HepG2 (cell line): ENCODE data around the gene LRRC73. TPM values are rescaled to one million over a fixed set of nuclear protein-coding genes. Genes with fewer than 3 reads are reported as not detected.
A peak's percentile ranks its signal among the peaks of the same experiment; 100 is the strongest.

Experiments
- ERF ChIP-seq: IDR thresholded peaks from 2 replicates; pipeline ENCODE4 v1.6.1; 2018; ENCODE audit warnings: missing biosample characterization, missing genetic modification reagents
- GABPA ChIP-seq, 2 experiments: IDR thresholded peaks; 2 replicates each; pipeline ENCODE4 v1.6.1; 2011 to 2016; ENCODE audit warnings: low read depth in 2 of 2, low read length in 1 of 2, missing biosample characterization in 1 of 2, missing genetic modification characterization in 1 of 2
- HNF4A ChIP-seq: sonication (generic); formaldehyde crosslinking; IDR thresholded peaks from 2 replicates; pipeline ENCODE4 v1.4.0; 2020; ENCODE audit warnings: missing genetic modification reagents
- HOXA3 ChIP-seq: sonication (generic); formaldehyde crosslinking; IDR thresholded peaks from 2 replicates; pipeline ENCODE4 v1.5.0; 2020; ENCODE audit warnings: missing genetic modification reagents
- MLLT10 ChIP-seq: sonication (generic); formaldehyde crosslinking; IDR thresholded peaks from 2 replicates; pipeline ENCODE4 v1.4.0; 2020; ENCODE audit warnings: missing genetic modification reagents
- NCOA1 ChIP-seq: sonication (generic); formaldehyde crosslinking; IDR thresholded peaks from 2 replicates; pipeline ENCODE4 v1.9.0; 2021; ENCODE audit warnings: missing genetic modification reagents
- POLR2AphosphoS5 ChIP-seq: IDR thresholded peaks from 2 replicates; pipeline ENCODE4 v1.6.1; 2012; ENCODE audit warnings: low read depth, low read length
- RARA ChIP-seq: IDR thresholded peaks from 2 replicates; pipeline ENCODE4 v1.6.1; 2016; ENCODE audit warnings: missing genetic modification reagents, missing compliant biosample characterization
- SSRP1 ChIP-seq: IDR thresholded peaks from 2 replicates; pipeline ENCODE4 v1.6.1; 2016; ENCODE audit warnings: control low read depth
- STAG1 ChIP-seq: sonication (generic); formaldehyde crosslinking; IDR thresholded peaks from 2 replicates; pipeline ENCODE4 v1.4.0; 2020; ENCODE audit warnings: missing genetic modification reagents
- ZFP62 ChIP-seq: sonication (generic); formaldehyde crosslinking; IDR thresholded peaks from 2 replicates; pipeline ENCODE4 v1.4.0; 2020; ENCODE audit warnings: missing genetic modification reagents
- ZFX ChIP-seq: sonication (generic); formaldehyde crosslinking; IDR thresholded peaks from 2 replicates; pipeline ENCODE4 v1.4.0; 2020; ENCODE audit warnings: mild to moderate bottlenecking, low read depth, missing genetic modification reagents, moderate library complexity
- ZMYM2 ChIP-seq: sonication (generic); formaldehyde crosslinking; IDR thresholded peaks from 2 replicates; pipeline ENCODE4 v1.8.0; 2022; ENCODE audit warnings: mild to moderate bottlenecking, missing genetic modification reagents
- ZNF788 ChIP-seq: sonication (generic); formaldehyde crosslinking; IDR thresholded peaks from 2 replicates; pipeline ENCODE4 v1.5.0; 2020; ENCODE audit warnings: mild to moderate bottlenecking, missing genetic modification reagents, borderline replicate concordance
- polyA plus RNA-seq, 8 experiments: library from polyadenylated mRNA; depleted of rRNA in 3 of 8; stranded (reverse) in 7 of 8; unstranded in 1 of 8; fragments of >200 nt; fragmentation: Illumina TruSeq in 4 of 8; extraction: Trizol in 4 of 8; gene quantifications; 2 replicates each; pipeline versions ENCODE4 v1.2.1 to v1.2.3, GENCODE V29; 2011 to 2016; ENCODE audit warnings: low read depth in 4 of 8, missing spikeins in 1 of 8, mixed read lengths in 1 of 8; ENCODE audit not compliant: insufficient read depth in 1 of 8
- total RNA-seq, 5 experiments: library from RNA; depleted of rRNA; stranded (reverse); fragments of >200 nt; fragmentation: Illumina TruSeq; extraction: Trizol; gene quantifications; 2 replicates each; pipeline ENCODE4 v1.2.3, GENCODE V29; 2016; ENCODE audit warnings: low read depth in 1 of 5
- TF ChIP-seq, protein P1 (sequence below): sonication (generic); formaldehyde crosslinking; IDR thresholded peaks from 2 replicates; pipeline ENCODE4 v1.4.0; 2020; ENCODE audit warnings: missing genetic modification reagents, mild to moderate bottlenecking, borderline replicate concordance
- TF ChIP-seq, protein P2 (sequence below): sonication (generic); formaldehyde crosslinking; IDR thresholded peaks from 2 replicates; pipeline ENCODE4 v1.4.0; 2020; ENCODE audit warnings: missing genetic modification reagents
- TF ChIP-seq, protein P3 (sequence below): sonication (generic); formaldehyde crosslinking; IDR thresholded peaks from 2 replicates; pipeline ENCODE4 v1.4.0; 2020; ENCODE audit warnings: missing genetic modification reagents
- TF ChIP-seq, protein P4 (sequence below): IDR thresholded peaks from 2 replicates; pipeline ENCODE4 v1.6.1; 2012; ENCODE audit warnings: inconsistent platforms
- TF ChIP-seq, protein P5 (sequence below): sonication (generic); formaldehyde crosslinking; IDR thresholded peaks from 2 replicates; pipeline ENCODE4 v1.8.0; 2022; ENCODE audit warnings: mild to moderate bottlenecking, missing genetic modification reagents, moderate library complexity
- TF ChIP-seq, protein P6 (sequence below): sonication (generic); IDR thresholded peaks from 2 replicates; pipeline ENCODE4 v1.6.1; 2016; ENCODE audit warnings: low read depth, borderline replicate concordance

LRRC73 gene
- total and polyA plus RNA-seq, 2 of the 13 experiments (the other 11 are each of a cell fraction or from before 2014, with no cell fraction given): 0.11 to 0.12 TPM

DNA sequence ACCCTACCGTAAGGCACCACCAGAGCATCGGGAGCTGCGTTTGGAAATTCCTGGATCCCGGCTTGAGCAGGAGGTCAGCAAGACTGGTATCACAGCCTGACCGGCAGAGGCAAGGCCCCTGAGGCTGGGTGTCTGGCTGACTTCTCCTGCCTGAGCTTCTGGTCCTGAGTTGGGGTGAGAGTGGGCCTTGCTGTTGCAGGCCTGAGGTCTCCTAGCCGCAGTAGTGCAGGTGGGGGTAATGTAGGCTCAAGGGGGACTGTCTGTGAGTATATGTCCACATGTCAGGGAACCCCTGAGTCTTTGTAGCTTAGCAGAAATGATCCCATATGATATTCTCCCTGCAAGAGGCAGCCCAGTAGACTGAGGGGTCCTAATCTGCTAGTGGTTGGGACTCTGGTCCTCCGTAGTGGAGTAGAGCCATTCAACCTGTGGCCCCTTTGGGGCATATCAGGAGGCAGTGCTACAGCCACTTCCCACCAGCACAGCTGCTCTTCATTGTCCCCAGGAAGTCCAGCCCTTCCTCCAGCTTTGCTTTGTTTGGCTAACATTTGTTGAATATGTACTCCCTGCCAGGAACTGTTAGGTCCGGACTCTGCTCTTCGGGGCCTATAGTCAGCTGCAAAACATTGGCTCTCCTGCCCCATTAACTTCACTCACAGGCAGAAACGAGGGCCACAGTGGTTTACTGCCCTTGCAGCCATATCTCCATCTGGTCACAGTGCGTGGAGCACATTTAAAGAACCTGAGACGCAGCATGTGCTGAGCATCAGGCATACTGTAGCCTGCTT lies 10.9 kb downstream of the LRRC73 start (continued):
- TF ChIP-seq HNF4A (CRISPR knock-in tag) (peak; percentile 76), STAG1 (CRISPR knock-in tag) (0 out of 2 replicates have a peak, but pooled peaks have one; percentile 2), ZMYM2 (CRISPR knock-in tag) (no peak), ERF (CRISPR knock-in tag) (no peak), ZFX (CRISPR knock-in tag) (peak; percentile 80), ZNF788 (CRISPR knock-in tag) (peak; percentile 39; the same call in 1 of the 2 replicates), POLR2AphosphoS5 (no peak), MLLT10 (CRISPR knock-in tag) (no peak), HOXA3 (0 out of 2 replicates have a peak, but pooled peaks have one; percentile 14), SSRP1 (CRISPR knock-in tag) (no peak), GABPA (IDR thresholded peaks at IDR 0.05; ENCODE audit: low read depth, low read length) (no peak), GABPA (CRISPR knock-in tag; IDR thresholded peaks at IDR 0.05; ENCODE audit: low read depth) (0 out of 2 replicates have a peak, but pooled peaks have one; percentile 42), RARA (peak; percentile 27), ZFP62 (no peak), NCOA1 (CRISPR knock-in tag) (no peak)
- TF ChIP-seq, protein P1, sequence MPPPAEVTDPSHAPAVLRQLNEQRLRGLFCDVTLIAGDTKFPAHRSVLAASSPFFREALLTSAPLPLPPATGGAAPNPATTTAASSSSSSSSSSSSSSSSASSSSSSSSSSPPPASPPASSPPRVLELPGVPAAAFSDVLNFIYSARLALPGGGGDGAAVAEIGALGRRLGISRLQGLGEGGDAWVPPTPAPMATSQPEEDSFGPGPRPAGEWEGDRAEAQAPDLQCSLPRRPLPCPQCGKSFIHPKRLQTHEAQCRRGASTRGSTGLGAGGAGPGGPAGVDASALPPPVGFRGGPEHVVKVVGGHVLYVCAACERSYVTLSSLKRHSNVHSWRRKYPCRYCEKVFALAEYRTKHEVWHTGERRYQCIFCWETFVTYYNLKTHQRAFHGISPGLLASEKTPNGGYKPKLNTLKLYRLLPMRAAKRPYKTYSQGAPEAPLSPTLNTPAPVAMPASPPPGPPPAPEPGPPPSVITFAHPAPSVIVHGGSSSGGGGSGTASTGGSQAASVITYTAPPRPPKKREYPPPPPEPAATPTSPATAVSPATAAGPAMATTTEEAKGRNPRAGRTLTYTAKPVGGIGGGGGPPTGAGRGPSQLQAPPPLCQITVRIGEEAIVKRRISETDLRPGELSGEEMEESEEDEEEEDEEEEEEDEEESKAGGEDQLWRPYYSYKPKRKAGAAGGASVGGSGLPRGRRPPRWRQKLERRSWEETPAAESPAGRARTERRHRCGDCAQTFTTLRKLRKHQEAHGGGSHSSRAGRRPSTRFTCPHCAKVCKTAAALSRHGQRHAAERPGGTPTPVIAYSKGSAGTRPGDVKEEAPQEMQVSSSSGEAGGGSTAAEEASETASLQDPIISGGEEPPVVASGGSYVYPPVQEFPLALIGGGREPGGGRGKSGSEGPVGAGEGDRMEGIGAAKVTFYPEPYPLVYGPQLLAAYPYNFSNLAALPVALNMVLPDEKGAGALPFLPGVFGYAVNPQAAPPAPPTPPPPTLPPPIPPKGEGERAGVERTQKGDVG (CRISPR knock-in tag): 0 out of 2 replicates have a peak, but pooled peaks have one; percentile 34
- TF ChIP-seq, protein P2, sequence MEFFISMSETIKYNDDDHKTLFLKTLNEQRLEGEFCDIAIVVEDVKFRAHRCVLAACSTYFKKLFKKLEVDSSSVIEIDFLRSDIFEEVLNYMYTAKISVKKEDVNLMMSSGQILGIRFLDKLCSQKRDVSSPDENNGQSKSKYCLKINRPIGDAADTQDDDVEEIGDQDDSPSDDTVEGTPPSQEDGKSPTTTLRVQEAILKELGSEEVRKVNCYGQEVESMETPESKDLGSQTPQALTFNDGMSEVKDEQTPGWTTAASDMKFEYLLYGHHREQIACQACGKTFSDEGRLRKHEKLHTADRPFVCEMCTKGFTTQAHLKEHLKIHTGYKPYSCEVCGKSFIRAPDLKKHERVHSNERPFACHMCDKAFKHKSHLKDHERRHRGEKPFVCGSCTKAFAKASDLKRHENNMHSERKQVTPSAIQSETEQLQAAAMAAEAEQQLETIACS (CRISPR knock-in tag): no peak
- TF ChIP-seq, protein P3, sequence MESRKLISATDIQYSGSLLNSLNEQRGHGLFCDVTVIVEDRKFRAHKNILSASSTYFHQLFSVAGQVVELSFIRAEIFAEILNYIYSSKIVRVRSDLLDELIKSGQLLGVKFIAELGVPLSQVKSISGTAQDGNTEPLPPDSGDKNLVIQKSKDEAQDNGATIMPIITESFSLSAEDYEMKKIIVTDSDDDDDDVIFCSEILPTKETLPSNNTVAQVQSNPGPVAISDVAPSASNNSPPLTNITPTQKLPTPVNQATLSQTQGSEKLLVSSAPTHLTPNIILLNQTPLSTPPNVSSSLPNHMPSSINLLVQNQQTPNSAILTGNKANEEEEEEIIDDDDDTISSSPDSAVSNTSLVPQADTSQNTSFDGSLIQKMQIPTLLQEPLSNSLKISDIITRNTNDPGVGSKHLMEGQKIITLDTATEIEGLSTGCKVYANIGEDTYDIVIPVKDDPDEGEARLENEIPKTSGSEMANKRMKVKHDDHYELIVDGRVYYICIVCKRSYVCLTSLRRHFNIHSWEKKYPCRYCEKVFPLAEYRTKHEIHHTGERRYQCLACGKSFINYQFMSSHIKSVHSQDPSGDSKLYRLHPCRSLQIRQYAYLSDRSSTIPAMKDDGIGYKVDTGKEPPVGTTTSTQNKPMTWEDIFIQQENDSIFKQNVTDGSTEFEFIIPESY: no peak
- TF ChIP-seq, protein P4, sequence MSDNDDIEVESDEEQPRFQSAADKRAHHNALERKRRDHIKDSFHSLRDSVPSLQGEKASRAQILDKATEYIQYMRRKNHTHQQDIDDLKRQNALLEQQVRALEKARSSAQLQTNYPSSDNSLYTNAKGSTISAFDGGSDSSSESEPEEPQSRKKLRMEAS: peak; percentile 14; the same call in 1 of the 2 replicates
- TF ChIP-seq, protein P5, sequence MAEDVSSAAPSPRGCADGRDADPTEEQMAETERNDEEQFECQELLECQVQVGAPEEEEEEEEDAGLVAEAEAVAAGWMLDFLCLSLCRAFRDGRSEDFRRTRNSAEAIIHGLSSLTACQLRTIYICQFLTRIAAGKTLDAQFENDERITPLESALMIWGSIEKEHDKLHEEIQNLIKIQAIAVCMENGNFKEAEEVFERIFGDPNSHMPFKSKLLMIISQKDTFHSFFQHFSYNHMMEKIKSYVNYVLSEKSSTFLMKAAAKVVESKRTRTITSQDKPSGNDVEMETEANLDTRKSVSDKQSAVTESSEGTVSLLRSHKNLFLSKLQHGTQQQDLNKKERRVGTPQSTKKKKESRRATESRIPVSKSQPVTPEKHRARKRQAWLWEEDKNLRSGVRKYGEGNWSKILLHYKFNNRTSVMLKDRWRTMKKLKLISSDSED (CRISPR knock-in tag): no peak
- TF ChIP-seq, protein P6, sequence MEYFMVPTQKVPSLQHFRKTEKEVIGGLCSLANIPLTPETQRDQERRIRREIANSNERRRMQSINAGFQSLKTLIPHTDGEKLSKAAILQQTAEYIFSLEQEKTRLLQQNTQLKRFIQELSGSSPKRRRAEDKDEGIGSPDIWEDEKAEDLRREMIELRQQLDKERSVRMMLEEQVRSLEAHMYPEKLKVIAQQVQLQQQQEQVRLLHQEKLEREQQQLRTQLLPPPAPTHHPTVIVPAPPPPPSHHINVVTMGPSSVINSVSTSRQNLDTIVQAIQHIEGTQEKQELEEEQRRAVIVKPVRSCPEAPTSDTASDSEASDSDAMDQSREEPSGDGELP: peak; percentile 80
